ENCODE results near the gene WDR64. TPM values are rescaled to one million over a fixed set of nuclear protein-coding genes. Genes with fewer than 3 reads are reported as not detected.

Gene WDR64
- total and polyA plus RNA-seq, 2 experiments from 2014 or later, result not detected

- Histone ChIP-seq H3K27me3 (no peaks in the 10 kb centered on the region), H3K4me3 (no peak overlapping the region), H3K9me3 (ENCODE audit: low read depth) (no peaks in the 10 kb centered on the region), H3K27ac (no peak overlapping the region), H3K36me3 (no peaks in the 10 kb centered on the region), H3K4me1 (ENCODE audit: low read depth) (no peaks in the 10 kb centered on the region)
- no peak for DNase-seq (ENCODE audit: low read depth in 1 of 2, low spot score in 1 of 2)
- no peak for TF ChIP-seq CTCF (IDR thresholded peaks at IDR 0.05; ENCODE audit: low read depth, low read length)
These were observed 156.2 kb downstream of the WDR64 start for GRCh38 chr1:241808265-241808664.

- no peak for DNase-seq (ENCODE audit: low read depth in 1 of 2, low spot score in 1 of 2)
- no peaks in the 10 kb centered on the region for H3K36me3 ChIP-seq
- no peaks in the 10 kb centered on the region for H3K27me3 ChIP-seq
- no peak for TF ChIP-seq CTCF (IDR thresholded peaks at IDR 0.05; ENCODE audit: low read depth, low read length)
- H3K4me1 ChIP-seq (ENCODE audit: low read depth), result no peaks in the 10 kb centered on the region
- no peaks in the 10 kb centered on the region for H3K9me3 ChIP-seq (ENCODE audit: low read depth)
- H3K27ac ChIP-seq, result no peak overlapping the region
- no peak overlapping the region for H3K4me3 ChIP-seq
These were observed 158.8 kb downstream of the WDR64 start for GRCh38 chr1:241810769-241811405.

GRCh38 chr1:241813768-241814320, 161.8 kb downstream of the WDR64 start:
- Histone ChIP-seq H3K9me3 (ENCODE audit: low read depth) (no peaks in the 10 kb centered on the region), H3K4me1 (ENCODE audit: low read depth) (no peaks in the 10 kb centered on the region), H3K27ac (no peak overlapping the region), H3K27me3 (peaks cover 3% of the 10 kb centered on the region), H3K4me3 (no peak overlapping the region), H3K36me3 (no peaks in the 10 kb centered on the region)
- no peak for TF ChIP-seq CTCF (IDR thresholded peaks at IDR 0.05; ENCODE audit: low read depth, low read length)
- no peak for DNase-seq (ENCODE audit: low read depth in 1 of 2, low spot score in 1 of 2)

GRCh38 chr1:241816008-241816407, 163.9 kb downstream of the WDR64 start:
- Histone ChIP-seq H3K27me3 (peaks cover 3% of the 10 kb centered on the region), H3K4me1 (ENCODE audit: low read depth) (no peaks in the 10 kb centered on the region), H3K9me3 (ENCODE audit: low read depth) (no peaks in the 10 kb centered on the region), H3K4me3 (no peak overlapping the region), H3K27ac (no peak overlapping the region), H3K36me3 (no peaks in the 10 kb centered on the region)
- no peak for DNase-seq (ENCODE audit: low read depth in 1 of 2, low spot score in 1 of 2)
- TF ChIP-seq CTCF (IDR thresholded peaks at IDR 0.05; ENCODE audit: low read depth, low read length), result no peak

GRCh38 chr1:241817331-241817792, 165.3 kb downstream of the WDR64 start:
- Histone ChIP-seq H3K9me3 (ENCODE audit: low read depth) (no peaks in the 10 kb centered on the region), H3K36me3 (no peaks in the 10 kb centered on the region), H3K4me1 (ENCODE audit: low read depth) (no peaks in the 10 kb centered on the region), H3K4me3 (no peak overlapping the region), H3K27me3 (peaks cover 3% of the 10 kb centered on the region), H3K27ac (no peak overlapping the region)
- no peak for DNase-seq (ENCODE audit: low read depth in 1 of 2, low spot score in 1 of 2)
- no peak for TF ChIP-seq CTCF (IDR thresholded peaks at IDR 0.05; ENCODE audit: low read depth, low read length)
